ENCODE measurements around the gene WFDC13. TPM values are rescaled to one million over a fixed set of nuclear protein-coding genes. Genes with fewer than 3 reads are reported as not detected.

The WFDC13 gene
- total RNA-seq: not detected in 2 replicates

GRCh38 chr20:45701873-45702272 lies at the start of gene WFDC13:
WFDC13 (plus strand) TSS chr20:45702038; CDS start chr20:45702124, 86 bp downstream.

GRCh38 chr20:45670139-45670538 lies 31.7 kb upstream of the WFDC13 start, which contains the start of gene WFDC11:
WFDC11 (minus strand) TSS chr20:45670239; CDS start chr20:45650600, 19,639 bp downstream.

GRCh38 chr20:45704969-45705637 lies 3.3 kb downstream of the WFDC13 start, which contains the start of gene WFDC10B:
WFDC10B (minus strand) TSS chr20:45705019; CDS start chr20:45685992, 19,027 bp downstream.

GRCh38 chr20:45722047-45722446 lies 20.2 kb downstream of the WFDC13 start, which contains the start of gene SPINT4:
SPINT4 (plus strand) TSS chr20:45722347; CDS start chr20:45722368, 21 bp downstream.

Other genes with a start within 250 kb of the WFDC13 start
- not detected in 2 replicates for gene WFDC2, start 232.3 kb upstream of the WFDC13 start, total RNA-seq
- not detected in 2 replicates for gene SPINT3, start 186.4 kb upstream of the WFDC13 start, total RNA-seq
- not detected in 2 replicates for gene WFDC6, start 162.6 kb upstream of the WFDC13 start, total RNA-seq
- not detected in 2 replicates for gene EPPIN, start 154.6 kb upstream of the WFDC13 start, total RNA-seq
- not detected in 2 replicates for gene WFDC8, start 122.8 kb upstream of the WFDC13 start, total RNA-seq
- not detected in 2 replicates for gene WFDC10A, start 72.3 kb upstream of the WFDC13 start, total RNA-seq
- not detected in 2 replicates for gene WFDC9, start 70.8 kb upstream of the WFDC13 start, total RNA-seq
- gene WFDC11, start 31.8 kb upstream of the WFDC13 start, total RNA-seq: not detected in 2 replicates
- gene WFDC10B, start 3.0 kb downstream of the WFDC13 start, total RNA-seq: not detected in 2 replicates
- gene SPINT4, start 20.3 kb downstream of the WFDC13 start, total RNA-seq: not detected in 2 replicates
- gene WFDC3, start 89.8 kb downstream of the WFDC13 start, total RNA-seq: 0.19 and 0.56 TPM in 2 replicates
- 8.7 and 25.9 TPM in 2 replicates for gene DNTTIP1, start 89.9 kb downstream of the WFDC13 start, total RNA-seq
- gene UBE2C, start 110.6 kb downstream of the WFDC13 start, total RNA-seq: 7.9 and 46.4 TPM in 2 replicates
- 0.56 TPM in 1 of 2 replicates, not detected in the other for gene TNNC2, start 125.3 kb downstream of the WFDC13 start, total RNA-seq
- gene SNX21, start 131.8 kb downstream of the WFDC13 start, total RNA-seq: 33.4 and 44.0 TPM in 2 replicates
- 33.4 and 35.5 TPM in 2 replicates for gene ACOT8, start 155.4 kb downstream of the WFDC13 start, total RNA-seq
- 3.7 and 5.4 TPM in 2 replicates for gene ZSWIM3, start 155.6 kb downstream of the WFDC13 start, total RNA-seq
- 3.4 and 4.4 TPM in 2 replicates for gene ZSWIM1, start 179.2 kb downstream of the WFDC13 start, total RNA-seq
- gene SPATA25, start 185.6 kb downstream of the WFDC13 start, total RNA-seq: 0.19 and 0.28 TPM in 2 replicates
- gene NEURL2, start 189.2 kb downstream of the WFDC13 start, total RNA-seq: 1.5 and 5.1 TPM in 2 replicates
- gene CTSA, start 189.3 kb downstream of the WFDC13 start, total RNA-seq: 27.8 and 68.8 TPM in 2 replicates
- gene PLTP, start 210.1 kb downstream of the WFDC13 start, total RNA-seq: 4.0 and 23.4 TPM in 2 replicates
- gene PCIF1, start 232.6 kb downstream of the WFDC13 start, total RNA-seq: 5.9 and 6.7 TPM in 2 replicates